ENCODE measurements around the gene DHRS7B.

DNA sequence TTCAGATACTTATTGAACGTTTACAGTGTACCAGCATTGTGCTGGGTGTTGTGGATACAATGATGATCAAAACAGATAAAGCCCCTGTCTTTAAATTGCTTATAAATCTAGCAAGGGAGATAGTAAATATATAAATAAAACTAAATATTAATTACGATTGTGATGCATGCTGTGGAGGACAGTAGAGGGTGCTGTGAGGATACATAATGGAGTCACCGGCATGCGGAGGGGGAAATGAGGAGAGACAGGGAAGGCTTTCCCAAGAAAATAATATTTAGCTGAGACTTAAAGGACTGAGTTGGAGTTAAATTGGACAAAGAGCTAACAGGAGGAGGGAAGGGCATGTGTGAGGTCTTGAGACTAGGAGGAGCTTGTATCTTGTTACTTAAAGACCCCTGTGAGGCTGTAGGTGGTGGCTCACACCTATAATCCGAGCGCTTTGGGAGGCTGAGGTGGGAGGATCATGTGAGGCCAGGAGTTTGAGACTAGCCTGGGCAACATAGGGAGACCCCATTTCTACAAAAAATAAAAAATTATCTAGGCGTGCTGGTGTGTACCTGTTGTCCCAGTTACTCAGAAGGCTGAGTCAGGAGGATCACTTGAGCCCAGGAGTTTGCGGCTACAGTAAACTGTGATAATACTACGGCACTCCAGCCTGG, 2.4 kb downstream of the DHRS7B start:
- TF ChIP-seq, protein P1, sequence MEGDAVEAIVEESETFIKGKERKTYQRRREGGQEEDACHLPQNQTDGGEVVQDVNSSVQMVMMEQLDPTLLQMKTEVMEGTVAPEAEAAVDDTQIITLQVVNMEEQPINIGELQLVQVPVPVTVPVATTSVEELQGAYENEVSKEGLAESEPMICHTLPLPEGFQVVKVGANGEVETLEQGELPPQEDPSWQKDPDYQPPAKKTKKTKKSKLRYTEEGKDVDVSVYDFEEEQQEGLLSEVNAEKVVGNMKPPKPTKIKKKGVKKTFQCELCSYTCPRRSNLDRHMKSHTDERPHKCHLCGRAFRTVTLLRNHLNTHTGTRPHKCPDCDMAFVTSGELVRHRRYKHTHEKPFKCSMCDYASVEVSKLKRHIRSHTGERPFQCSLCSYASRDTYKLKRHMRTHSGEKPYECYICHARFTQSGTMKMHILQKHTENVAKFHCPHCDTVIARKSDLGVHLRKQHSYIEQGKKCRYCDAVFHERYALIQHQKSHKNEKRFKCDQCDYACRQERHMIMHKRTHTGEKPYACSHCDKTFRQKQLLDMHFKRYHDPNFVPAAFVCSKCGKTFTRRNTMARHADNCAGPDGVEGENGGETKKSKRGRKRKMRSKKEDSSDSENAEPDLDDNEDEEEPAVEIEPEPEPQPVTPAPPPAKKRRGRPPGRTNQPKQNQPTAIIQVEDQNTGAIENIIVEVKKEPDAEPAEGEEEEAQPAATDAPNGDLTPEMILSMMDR (conservative IDR thresholded peaks at IDR 0.05; ENCODE audit: low read depth, low read length), result peak; percentile 59
- no peak for TF ChIP-seq EZH2phosphoT487 (IDR thresholded peaks at IDR 0.05; ENCODE audit: borderline replicate concordance, low read length)

Data from PC-3 (cell line).